AG10803 (cell line): ENCODE data around the gene GSK3B.
A peak's percentile ranks its signal among the peaks of the same experiment; 100 is the strongest.

Source experiments
- DNase-seq: peaks from one replicate; pipeline ENCODE4 v3.0.0; 2010; ENCODE audit warnings: low read depth
- H3K4me3 ChIP-seq: 2 replicates; pipeline ENCODE4 v1.5.1; 2011; ENCODE audit warnings: mild to moderate bottlenecking, low read length, control low read depth
- TF ChIP-seq, protein P1 (sequence below): conservative IDR thresholded peaks from 2 replicates; pipeline ENCODE4 v1.5.1; 2011; ENCODE audit warnings: mild to moderate bottlenecking, low read length, control low read depth, inconsistent platforms

GSK3B gene

DNA sequence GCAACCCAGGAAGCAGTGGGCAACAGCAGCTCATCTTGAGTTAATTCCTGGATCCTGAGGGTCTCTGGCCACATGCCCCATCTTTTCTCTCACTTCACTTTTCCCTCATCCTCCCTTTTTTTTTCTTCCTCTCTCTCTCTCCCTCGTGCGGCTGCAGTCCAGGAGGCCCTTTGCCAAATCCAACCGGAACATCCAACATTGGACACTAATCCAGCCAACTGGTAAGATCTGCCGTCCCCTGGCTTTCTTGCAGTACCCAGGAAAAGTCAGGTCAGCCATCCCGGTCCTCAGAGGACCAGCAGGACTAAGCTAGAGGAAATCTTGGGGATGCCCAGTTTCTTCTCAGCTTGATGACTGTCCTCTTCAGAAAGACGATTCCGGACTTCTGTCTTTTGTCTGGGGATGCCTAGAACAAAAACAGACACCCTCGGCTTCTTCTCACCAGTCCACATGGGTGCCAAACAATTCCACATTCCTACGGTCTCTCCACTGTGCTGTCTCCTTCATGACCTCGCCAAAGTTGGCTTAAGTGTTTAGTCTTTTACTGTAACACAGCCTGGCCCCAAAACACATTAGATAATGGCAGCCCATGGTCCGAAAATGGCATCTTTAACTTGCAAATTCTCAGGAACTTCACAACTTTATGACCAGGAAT lies 115.6 kb downstream of the GSK3B start:
- DNase-seq: no peak
- H3K4me3 ChIP-seq: no peak overlapping the region
- TF ChIP-seq, protein P1, sequence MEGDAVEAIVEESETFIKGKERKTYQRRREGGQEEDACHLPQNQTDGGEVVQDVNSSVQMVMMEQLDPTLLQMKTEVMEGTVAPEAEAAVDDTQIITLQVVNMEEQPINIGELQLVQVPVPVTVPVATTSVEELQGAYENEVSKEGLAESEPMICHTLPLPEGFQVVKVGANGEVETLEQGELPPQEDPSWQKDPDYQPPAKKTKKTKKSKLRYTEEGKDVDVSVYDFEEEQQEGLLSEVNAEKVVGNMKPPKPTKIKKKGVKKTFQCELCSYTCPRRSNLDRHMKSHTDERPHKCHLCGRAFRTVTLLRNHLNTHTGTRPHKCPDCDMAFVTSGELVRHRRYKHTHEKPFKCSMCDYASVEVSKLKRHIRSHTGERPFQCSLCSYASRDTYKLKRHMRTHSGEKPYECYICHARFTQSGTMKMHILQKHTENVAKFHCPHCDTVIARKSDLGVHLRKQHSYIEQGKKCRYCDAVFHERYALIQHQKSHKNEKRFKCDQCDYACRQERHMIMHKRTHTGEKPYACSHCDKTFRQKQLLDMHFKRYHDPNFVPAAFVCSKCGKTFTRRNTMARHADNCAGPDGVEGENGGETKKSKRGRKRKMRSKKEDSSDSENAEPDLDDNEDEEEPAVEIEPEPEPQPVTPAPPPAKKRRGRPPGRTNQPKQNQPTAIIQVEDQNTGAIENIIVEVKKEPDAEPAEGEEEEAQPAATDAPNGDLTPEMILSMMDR: no peak

DNA sequence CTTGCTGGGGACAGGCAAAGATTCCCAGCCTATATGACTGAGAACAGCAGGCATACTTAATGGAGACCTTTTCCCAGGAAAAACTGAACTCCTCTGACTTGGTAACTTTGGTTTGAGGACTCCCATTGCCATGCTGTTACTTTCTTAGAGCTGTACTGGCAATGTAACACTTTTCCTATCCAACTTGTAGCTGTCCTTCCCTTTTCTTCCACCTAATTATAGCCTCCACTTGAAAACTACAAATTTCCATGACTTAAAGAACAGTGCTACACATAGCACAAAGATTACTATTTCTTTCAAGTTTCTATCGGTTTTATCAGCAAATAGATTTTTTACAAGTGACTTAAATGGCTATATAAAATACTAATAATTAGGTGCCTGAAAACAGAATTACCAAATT lies 116.9 kb downstream of the GSK3B start:
- H3K4me3 ChIP-seq: no peak overlapping the region
- TF ChIP-seq, protein P1: no peak

GRCh38 chr3:119976214-119976613 lies 118.0 kb downstream of the GSK3B start:
- TF ChIP-seq, protein P1: no peak
- H3K4me3 ChIP-seq: no peak overlapping the region
- no peak for DNase-seq

More for the DNA sequence above, 116.9 kb downstream of the GSK3B start:
- no peak for DNase-seq

DNA sequence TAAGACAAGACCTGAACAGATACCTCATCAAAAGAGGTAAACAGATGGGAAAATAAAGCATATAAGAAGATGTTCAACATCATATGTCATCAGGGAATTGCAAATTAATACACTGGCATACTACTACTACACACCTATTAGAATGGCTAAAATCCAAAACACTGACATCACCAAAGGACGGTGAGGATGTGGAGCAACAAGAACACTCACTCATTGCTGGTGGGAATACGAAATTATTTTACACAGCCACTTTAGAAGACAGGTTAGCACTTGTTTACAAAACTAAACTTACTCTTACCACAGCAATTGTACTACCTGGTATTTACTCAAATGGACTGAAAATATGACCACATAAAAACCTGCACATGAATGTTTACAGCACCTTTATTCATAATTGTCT lies 119.6 kb downstream of the GSK3B start:
- DNase-seq: no peak
- TF ChIP-seq, protein P1: no peak

GRCh38 chr3:119973018-119973646 lies 121.1 kb downstream of the GSK3B start:
- no peak for DNase-seq
- H3K4me3 ChIP-seq: no peak overlapping the region
- TF ChIP-seq, protein P1: no peak

More for the DNA sequence above, 119.6 kb downstream of the GSK3B start:
- no peak overlapping the region for H3K4me3 ChIP-seq

DNA sequence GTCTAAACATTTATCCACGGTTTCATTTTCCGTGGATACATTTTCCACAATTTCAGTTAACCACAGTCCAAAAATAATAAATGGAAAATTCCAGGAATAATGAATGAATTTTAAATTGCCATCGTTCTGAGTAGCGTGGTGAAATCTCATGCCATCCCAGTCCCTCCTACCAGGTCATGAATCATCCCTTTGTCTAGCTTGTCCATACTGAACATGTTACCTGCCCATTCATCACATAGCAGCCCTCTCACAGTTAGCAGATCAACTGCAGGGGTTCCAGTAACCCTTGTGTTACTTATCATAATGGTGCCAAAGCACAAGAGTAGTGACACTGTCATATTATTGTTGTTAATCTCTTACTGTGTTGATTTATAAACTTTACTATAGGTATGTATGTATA lies 124.5 kb downstream of the GSK3B start:
- no peak for DNase-seq
- TF ChIP-seq, protein P1: no peak
- H3K4me3 ChIP-seq: no peak overlapping the region

DNA sequence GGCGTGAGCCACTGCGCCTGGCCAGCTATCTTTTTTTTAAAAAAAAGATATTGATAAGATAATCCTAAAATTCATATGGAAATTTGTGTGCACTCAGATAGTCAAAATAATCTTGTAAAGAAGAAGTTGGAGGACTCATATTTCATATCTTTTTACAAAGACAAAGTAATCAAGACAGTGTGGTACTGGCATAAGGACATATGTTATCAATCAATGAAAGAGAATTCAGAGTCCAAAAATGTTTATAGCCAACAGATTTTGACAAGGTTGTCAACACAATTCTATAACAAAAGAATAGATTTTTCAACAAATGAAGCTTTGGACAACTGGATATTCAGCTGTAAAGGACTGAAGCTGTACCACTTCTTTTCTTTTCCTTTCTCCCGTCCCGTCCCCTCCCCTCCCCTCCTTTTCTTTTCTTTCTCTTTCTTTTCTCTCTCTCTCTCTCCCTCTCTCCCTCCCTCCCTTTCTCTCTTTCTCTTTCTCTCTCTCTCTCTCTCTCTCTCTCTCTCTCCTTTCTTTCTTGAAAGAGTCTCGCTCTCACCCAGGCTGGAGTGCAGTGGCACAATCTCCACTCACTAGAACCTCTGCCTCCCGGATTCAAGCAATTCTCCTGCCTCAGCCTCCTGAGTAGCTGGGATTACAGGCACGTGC lies 126.8 kb downstream of the GSK3B start:
- H3K4me3 ChIP-seq: no peak overlapping the region
- peak; percentile 4 for DNase-seq
- TF ChIP-seq, protein P1: no peak
